Pulmonary artery endothelial cell (primary cell): ENCODE measurements around the gene SPINK2. TPM values are rescaled to one million over a fixed set of nuclear protein-coding genes. Genes with fewer than 3 reads are reported as not detected.

Experiments
- total RNA-seq: library from RNA; depleted of rRNA; stranded (reverse); fragments of >200 nt; gene quantifications from 2 replicates; pipeline ENCODE4 v1.2.3, GENCODE V29; 2014

SPINK2 gene
- total RNA-seq, 1 donor from 2014 or later, result not detected

Other genes starting within 250 kb of the SPINK2 start
- 0.21 and 28.1 TPM in 2 replicates for gene HOPX, start 140.4 kb downstream of the SPINK2 start, total RNA-seq
- gene REST, start 86.2 kb upstream of the SPINK2 start, total RNA-seq, result 34.0 and 39.1 TPM in 2 replicates
- 15.5 and 25.2 TPM in 2 replicates for gene NOA1, start 155.9 kb upstream of the SPINK2 start, total RNA-seq
- 166 and 177 TPM in 2 replicates for gene POLR2B, start 157.2 kb upstream of the SPINK2 start, total RNA-seq